ENCODE measurements around the gene NCAPH2.
"Not testable (repeated sequence)": the region's sequence is repeated elsewhere in the genome, so short reads cannot be mapped to it uniquely, and the experiment has no call there.

The NCAPH2 gene

DNA sequence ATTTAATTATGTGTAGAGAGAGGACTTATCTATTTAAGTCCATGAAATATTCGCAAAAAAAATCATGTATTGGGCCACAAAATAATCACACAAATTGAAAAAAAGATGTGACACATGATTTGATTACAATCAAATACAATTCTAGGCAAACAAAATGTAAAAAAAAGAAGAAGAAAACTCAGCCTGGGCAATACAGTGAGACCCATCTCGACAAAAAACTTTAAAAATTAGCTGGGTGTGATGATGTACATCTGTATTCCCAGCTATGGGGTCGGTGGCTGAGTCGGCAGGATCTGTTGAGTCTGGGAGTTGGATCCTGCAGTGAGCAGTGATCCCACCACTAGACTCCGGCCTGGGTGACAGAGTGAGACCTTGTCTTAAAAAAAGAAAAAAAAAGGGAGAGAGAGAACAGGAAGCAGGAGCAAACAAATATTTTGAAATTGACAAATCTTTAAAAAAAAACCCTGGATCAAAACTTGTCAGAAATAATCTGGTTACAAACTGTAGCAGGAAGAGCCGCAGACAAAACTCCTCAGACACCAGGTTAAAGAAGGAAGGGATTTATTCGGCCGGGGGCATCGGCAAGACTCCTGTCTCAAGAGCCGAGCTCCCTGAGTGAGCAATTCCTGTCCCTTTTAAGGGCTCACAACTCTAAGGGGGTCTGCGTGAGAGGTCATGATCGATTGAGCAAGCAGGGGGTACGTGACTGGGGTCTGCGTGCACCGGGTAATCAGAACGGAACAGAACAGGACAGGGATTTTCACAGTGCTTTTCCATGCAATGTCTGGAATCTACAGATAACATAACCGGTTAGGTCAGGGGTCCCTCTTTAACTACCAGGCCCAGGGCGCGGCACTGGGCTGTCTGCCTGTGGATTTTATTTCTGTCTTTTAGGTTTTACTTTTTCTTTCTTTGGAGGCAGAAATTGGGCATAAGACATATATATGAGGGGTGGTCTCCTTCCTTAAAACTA, 25.1 kb downstream of the NCAPH2 start:
- TF ChIP-seq CTCF (IDR thresholded peaks at IDR 0.05; ENCODE audit: low read depth, low read length) = no peak

GRCh38 chr22:50533856-50534711, 26.1 kb downstream of the NCAPH2 start:
- H3K4me3 ChIP-seq (ENCODE audit: low read depth, low read length) = not testable (repeated sequence)

More for the DNA sequence above, 25.1 kb downstream of the NCAPH2 start:
- no peak overlapping the region for H3K4me3 ChIP-seq (ENCODE audit: low read depth, low read length)

DNA sequence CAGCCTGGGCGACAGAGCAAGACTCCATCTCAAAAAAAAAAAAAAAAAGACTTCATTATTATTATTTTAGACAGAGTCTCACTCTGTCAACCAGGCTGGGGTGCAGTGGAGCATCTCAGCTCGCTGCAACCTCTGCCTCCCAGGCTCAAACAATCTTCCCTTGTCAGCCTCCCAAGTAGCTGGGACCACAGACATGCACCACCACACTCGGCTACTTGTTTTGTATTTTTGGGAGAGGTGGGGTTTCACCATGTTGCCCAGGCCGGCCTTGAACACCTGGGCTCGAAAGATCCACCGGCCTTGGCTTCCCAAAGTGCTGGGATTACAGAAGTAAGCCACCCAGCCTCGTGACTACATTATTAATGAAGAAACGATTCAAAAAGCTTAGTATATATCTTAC, 27.1 kb downstream of the NCAPH2 start:
- no peak overlapping the region for H3K4me3 ChIP-seq (ENCODE audit: low read depth, low read length)
- TF ChIP-seq CTCF (IDR thresholded peaks at IDR 0.05; ENCODE audit: low read depth, low read length) = no peak

GRCh38 chr22:50536226-50536625, 28.2 kb downstream of the NCAPH2 start:
- H3K4me3 ChIP-seq (ENCODE audit: low read depth, low read length) = no peak overlapping the region
- no peak for TF ChIP-seq CTCF (IDR thresholded peaks at IDR 0.05; ENCODE audit: low read depth, low read length)

- no peak overlapping the region for H3K4me3 ChIP-seq (ENCODE audit: low read depth, low read length)
- TF ChIP-seq CTCF (IDR thresholded peaks at IDR 0.05; ENCODE audit: low read depth, low read length) = no peak
Measured at GRCh38 chr22:50537765-50538164, 29.7 kb downstream of the NCAPH2 start.

- TF ChIP-seq CTCF (IDR thresholded peaks at IDR 0.05; ENCODE audit: low read depth, low read length) = no peak
- H3K4me3 ChIP-seq (ENCODE audit: low read depth, low read length) = no peak overlapping the region
Measured at GRCh38 chr22:50540381-50540780, 32.4 kb downstream of the NCAPH2 start.

GRCh38 chr22:50541667-50542026, 33.6 kb downstream of the NCAPH2 start:
- H3K4me3 ChIP-seq (ENCODE audit: low read depth, low read length) = not testable (repeated sequence)

DNA sequence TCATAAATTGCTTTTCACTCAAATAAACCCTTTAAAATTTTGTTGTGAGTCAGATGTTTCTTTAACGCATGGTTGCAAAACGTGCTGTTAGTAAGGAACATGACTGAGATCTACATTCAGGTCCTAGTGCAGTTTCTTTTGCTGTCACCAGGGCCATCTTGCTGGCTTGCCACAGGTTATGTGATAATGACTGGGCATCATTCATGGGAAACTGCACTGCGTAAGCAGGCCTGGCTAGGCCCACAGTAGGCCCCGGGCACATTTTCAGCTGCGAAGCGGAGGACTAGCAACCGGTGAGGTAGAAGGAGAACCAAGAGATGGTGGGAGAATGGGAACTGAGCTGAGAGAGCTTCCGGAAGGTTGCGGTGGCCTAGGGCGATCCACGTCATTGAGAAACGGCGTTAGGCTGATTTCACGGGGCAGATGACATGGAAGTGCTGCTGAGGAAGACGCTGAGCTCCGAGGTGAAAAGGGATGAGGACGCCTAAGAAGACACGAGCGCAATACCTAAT, 34.4 kb downstream of the NCAPH2 start:
- no peak overlapping the region for H3K4me3 ChIP-seq (ENCODE audit: low read depth, low read length)

More for the DNA sequence above, 34.4 kb downstream of the NCAPH2 start:
- TF ChIP-seq CTCF (IDR thresholded peaks at IDR 0.05; ENCODE audit: low read depth, low read length) = no peak
